HL-60 (cell line): ENCODE data around the gene NANOS1.

Experiments
- CTCF ChIP-seq: IDR thresholded peaks from one replicate; pipeline ENCODE4 v1.5.1; 2011; ENCODE audit warnings: low read length, control low read depth, inconsistent platforms; ENCODE audit not compliant: insufficient read depth
- GABPA ChIP-seq: IDR thresholded peaks from 2 replicates; pipeline ENCODE4 v1.6.1; 2012; ENCODE audit warnings: low read depth
- POLR2AphosphoS5 ChIP-seq: IDR thresholded peaks from 2 replicates; pipeline ENCODE4 v1.6.1; 2012; ENCODE audit warnings: low read depth
- REST ChIP-seq: IDR thresholded peaks from 2 replicates; pipeline ENCODE4 v1.6.1; 2012; ENCODE audit warnings: low read depth; ENCODE audit not compliant: insufficient replicate concordance
- SPI1 ChIP-seq: IDR thresholded peaks from 2 replicates; pipeline ENCODE4 v1.6.1; 2012; ENCODE audit warnings: low read depth, mild to moderate bottlenecking, borderline replicate concordance

- TF ChIP-seq REST (no peak), CTCF (no peak), POLR2AphosphoS5 (no peak), GABPA (no peak), SPI1 (no peak)
Observed at GRCh38 chr10:118985576-118985975, 43.9 kb upstream of the NANOS1 start.
